ENCODE results near the gene ARHGDIB.

ARHGDIB gene

GRCh38 chr12:15000575-15000974 lies 39.2 kb upstream of the ARHGDIB start:
- DNase-seq (ENCODE audit: low read depth): no peak
- TF ChIP-seq CTCF (IDR thresholded peaks at IDR 0.05; ENCODE audit: insufficient read depth, low read depth, low read length, missing control alignments): no peak
- H3K4me3 ChIP-seq (ENCODE audit: low read depth, low read length): no peak overlapping the region

- DNase-seq (ENCODE audit: low read depth): no peak
- TF ChIP-seq CTCF (IDR thresholded peaks at IDR 0.05; ENCODE audit: insufficient read depth, low read depth, low read length, missing control alignments): no peak
- H3K4me3 ChIP-seq (ENCODE audit: low read depth, low read length): no peak overlapping the region
Observed at GRCh38 chr12:14999695-15000365, 38.4 kb upstream of the ARHGDIB start.

GRCh38 chr12:14999021-14999694 lies 37.8 kb upstream of the ARHGDIB start:
- DNase-seq (ENCODE audit: low read depth): no peak
- TF ChIP-seq CTCF (IDR thresholded peaks at IDR 0.05; ENCODE audit: insufficient read depth, low read depth, low read length, missing control alignments): no peak
- no peak overlapping the region for H3K4me3 ChIP-seq (ENCODE audit: low read depth, low read length)

- TF ChIP-seq CTCF (IDR thresholded peaks at IDR 0.05; ENCODE audit: insufficient read depth, low read depth, low read length, missing control alignments): no peak
- no peak overlapping the region for H3K4me3 ChIP-seq (ENCODE audit: low read depth, low read length)
- DNase-seq (ENCODE audit: low read depth): no peak
Observed at GRCh38 chr12:14997998-14998397, 36.6 kb upstream of the ARHGDIB start.

GRCh38 chr12:14995583-14996425 lies 34.4 kb upstream of the ARHGDIB start:
- TF ChIP-seq CTCF (IDR thresholded peaks at IDR 0.05; ENCODE audit: insufficient read depth, low read depth, low read length, missing control alignments): peak; percentile 37
- H3K4me3 ChIP-seq (ENCODE audit: low read depth, low read length): no peak overlapping the region
- peak; percentile 77 for DNase-seq (ENCODE audit: low read depth)

- H3K4me3 ChIP-seq (ENCODE audit: low read depth, low read length): no peak overlapping the region
- DNase-seq (ENCODE audit: low read depth): no peak
- TF ChIP-seq CTCF (IDR thresholded peaks at IDR 0.05; ENCODE audit: insufficient read depth, low read depth, low read length, missing control alignments): no peak
Observed at GRCh38 chr12:14994610-14995009, 33.2 kb upstream of the ARHGDIB start.
